GDM1 (cell line): Measurements from ENCODE around the gene SIK3.
"Not testable (repeated sequence)": the region's sequence is repeated elsewhere in the genome, so short reads cannot be mapped to it uniquely, and the experiment has no call there.

Source experiments
- DNase-seq: peaks from one replicate; lab custom pipeline; 2025; lab: John Stamatoyannopoulos, UW

SIK3 gene

GRCh38 chr11:116838321-116839084 lies 259.7 kb downstream of the SIK3 start:
- DNase-seq: no peak

DNA sequence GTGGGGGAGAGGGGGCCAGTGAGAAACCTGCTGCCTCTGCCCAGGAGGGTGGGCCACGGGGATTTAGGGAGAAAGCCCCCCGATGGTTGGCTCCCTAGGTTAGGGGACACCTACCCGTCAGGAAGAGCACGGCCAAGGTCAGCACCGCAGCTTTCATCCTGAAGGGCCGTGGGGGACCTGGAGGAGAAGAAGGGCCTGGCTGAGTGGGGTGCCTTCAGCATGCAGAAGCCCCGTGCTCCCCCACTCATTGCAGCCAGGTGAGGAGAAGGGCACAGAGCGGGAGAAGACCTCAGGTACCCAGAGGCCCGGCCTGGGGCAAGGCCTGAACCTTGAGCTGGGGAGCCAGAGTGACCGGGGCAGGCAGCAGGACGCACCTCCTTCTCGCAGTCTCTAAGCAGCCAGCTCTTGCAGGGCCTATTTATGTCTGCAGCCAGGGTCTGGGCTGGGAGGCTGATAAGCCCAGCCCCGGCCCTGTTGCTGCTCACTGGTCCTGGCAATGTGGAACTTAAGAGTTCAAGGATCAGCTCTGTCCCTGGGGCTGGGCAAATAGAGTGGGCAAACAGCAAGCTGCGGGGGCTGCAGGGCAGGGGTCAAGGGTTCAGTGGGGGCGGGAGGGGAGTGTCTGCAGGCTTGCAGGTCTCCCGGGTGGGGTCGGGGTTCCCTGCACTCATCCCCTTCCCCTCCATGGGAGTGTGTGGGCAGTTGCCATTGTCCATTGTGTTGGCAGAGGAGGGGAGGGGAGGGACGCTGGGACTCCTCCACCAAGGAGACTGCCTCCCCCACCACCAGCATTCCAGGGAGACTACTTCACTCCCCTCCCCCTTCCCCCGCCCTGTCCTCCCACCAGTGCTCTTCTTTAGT lies 260.8 kb downstream of the SIK3 start, which contains the start of gene APOA1:
Gene APOA1 (minus strand): TSS at position 392 of the 861 bp plus-strand sequence. CDS start 235 bp downstream, at position 157.
- DNase-seq: no peak

DNA sequence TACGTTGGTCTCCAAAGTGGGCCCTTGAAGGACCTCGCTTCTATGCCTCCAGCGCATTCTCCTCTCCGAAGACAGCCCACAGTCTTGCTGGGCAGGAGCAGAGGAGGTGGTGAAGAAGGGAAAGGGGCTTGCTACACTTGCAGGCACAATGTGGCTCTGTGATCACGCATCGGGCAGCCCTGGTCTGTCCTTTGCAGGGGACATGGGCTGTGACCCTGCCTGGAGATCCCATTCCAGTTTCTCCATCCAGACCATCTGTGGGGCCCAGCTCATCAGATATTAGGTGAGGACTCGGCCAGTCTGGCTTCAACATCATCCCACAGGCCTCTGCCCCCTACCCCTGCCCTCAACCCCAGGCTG lies 261.6 kb downstream of the SIK3 start:
- DNase-seq: no peak

DNA sequence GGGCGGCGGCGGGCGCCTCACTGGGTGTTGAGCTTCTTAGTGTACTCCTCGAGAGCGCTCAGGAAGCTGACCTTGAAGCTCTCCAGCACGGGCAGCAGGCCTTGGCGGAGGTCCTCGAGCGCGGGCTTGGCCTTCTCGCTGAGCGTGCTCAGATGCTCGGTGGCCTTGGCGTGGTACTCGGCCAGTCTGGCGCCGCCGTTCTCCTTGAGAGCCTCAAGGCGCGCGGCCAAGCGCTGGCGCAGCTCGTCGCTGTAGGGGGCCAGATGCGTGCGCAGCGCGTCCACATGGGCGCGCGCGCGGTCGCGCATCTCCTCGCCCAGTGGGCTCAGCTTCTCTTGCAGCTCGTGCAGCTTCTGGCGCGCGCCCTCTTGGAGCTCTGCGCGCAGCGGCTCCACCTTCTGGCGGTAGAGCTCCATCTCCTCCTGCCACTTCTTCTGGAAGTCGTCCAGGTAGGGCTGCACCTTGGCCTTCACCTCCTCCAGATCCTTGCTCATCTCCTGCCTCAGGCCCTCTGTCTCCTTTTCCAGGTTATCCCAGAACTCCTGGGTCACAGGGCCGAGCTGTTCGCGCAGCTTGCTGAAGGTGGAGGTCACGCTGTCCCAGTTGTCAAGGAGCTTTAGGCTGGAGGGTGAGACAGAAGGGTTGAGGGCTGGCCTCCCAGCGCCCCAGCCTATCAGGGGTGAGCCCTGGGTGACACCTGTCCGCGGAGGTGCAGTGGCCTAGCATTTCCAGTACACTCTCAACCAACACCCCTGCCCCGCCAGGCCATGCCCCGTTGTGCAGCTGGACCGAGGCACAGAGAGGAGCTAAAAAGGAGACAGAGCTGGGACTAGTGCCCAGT lies 262.2 kb downstream of the SIK3 start:
- DNase-seq: peak; percentile 69

DNA sequence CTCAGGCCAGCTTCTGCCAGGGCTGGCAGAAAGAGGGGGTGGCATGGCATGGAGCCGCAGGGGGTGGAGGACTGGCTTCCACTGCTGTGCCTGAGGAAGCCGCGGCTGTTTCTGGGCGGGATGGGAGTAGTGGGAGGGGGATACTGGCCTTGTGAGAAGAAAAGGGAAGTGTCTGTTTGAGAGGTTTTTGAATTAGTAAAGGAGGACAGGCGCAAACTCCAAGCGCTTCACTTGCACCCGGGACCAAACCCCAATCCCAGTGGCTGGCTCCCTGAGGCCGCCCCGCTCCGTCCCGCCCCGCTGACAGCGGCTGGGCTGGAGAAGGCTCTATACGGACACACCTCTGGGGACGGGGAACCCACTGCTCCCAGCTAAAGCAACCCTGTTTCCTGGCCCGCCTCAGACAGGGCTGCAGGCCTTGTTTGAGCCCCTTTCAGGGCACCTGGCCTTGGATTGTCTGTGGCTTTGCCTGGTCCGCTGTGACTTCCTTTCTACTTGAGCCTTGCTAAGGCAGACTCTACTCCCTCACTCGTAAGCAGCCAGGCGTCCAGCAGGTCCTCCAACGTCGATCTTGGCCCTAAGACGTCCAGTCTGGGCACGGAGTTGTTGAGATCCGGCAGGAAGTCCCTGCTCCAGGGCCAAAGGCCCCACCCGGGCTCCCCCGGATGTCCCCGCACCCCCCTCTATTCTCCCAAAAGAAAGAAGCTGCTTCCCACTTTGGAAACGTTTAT lies 263.0 kb downstream of the SIK3 start:
- peak; percentile 67 for DNase-seq

- not testable (repeated sequence) for DNase-seq
These were observed 263.6 kb downstream of the SIK3 start for GRCh38 chr11:116834535-116835041.

DNA sequence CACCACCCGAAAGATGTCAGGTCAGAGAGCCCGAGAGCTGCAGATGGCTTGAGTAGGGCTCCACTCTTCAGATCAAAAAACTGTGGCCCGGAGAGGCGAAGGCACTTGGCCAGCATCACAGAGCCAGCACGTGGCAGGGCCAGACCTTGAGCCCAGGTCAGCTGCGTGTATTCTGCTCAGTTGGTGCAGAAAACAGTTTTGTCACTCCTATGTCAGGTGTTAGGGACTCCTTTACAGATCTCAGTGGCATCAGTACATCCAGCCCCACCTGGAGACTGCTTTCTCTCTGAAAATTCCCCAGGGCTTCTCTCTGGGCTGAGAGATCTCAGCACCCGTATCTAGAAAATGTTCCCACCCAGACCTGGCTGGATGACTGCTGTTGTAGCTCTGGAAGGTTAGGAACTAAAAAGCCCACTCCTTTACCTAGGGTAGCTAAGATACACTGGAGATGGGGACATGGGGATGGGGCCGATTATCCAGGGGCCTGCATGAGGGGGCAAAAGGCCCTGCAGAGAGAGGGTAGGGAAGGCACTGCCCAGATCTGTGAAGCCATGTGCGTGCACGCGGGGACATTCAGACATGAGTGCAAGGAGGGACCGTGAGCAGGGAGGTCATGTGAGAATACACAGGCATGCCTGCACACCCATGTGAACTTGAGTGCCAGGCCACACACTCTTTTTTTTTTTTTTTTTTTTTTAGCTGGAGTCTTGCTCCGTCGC lies 264.3 kb downstream of the SIK3 start:
- DNase-seq: no peak

DNA sequence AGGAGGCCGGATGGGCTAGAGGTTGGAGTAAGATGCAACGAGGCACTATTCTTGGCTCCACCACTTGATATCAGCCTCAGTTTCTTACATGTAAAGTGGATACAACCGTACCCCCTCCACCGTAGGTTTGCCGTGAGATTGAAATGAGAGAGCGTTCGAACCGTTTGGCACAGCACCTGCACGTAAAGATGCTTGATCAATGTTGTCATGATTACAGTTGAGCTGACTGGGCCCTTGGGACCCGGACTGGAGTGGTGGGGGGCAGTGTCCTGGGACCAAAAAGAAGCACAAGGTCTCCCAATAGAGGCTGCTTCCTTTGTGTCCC lies 264.8 kb downstream of the SIK3 start:
- no peak for DNase-seq

- no peak for DNase-seq
These were observed 265.6 kb downstream of the SIK3 start for GRCh38 chr11:116832350-116833290.

GRCh38 chr11:116831790-116832349 lies 266.4 kb downstream of the SIK3 start:
- no peak for DNase-seq

GRCh38 chr11:116830184-116830912 lies 267.9 kb downstream of the SIK3 start:
- DNase-seq: no peak

DNA sequence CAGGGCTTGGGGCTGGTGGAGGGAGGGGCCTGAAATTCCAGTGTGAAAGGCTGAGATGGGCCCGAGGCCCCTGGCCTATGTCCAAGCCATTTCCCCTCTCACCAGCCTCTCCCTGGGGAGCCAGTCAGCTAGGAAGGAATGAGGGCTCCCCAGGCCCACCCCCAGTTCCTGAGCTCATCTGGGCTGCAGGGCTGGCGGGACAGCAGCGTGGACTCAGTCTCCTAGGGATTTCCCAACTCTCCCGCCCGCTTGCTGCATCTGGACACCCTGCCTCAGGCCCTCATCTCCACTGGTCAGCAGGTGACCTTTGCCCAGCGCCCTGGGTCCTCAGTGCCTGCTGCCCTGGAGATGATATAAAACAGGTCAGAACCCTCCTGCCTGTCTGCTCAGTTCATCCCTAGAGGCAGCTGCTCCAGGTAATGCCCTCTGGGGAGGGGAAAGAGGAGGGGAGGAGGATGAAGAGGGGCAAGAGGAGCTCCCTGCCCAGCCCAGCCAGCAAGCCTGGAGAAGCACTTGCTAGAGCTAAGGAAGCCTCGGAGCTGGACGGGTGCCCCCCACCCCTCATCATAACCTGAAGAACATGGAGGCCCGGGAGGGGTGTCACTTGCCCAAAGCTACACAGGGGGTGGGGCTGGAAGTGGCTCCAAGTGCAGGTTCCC lies 268.6 kb downstream of the SIK3 start, which contains the start of gene APOC3:
Gene APOC3 (plus strand): TSS at position 383 of the 659 bp plus-strand sequence. CDS start 676 bp downstream, outside the sequence.
- DNase-seq: no peak

DNA sequence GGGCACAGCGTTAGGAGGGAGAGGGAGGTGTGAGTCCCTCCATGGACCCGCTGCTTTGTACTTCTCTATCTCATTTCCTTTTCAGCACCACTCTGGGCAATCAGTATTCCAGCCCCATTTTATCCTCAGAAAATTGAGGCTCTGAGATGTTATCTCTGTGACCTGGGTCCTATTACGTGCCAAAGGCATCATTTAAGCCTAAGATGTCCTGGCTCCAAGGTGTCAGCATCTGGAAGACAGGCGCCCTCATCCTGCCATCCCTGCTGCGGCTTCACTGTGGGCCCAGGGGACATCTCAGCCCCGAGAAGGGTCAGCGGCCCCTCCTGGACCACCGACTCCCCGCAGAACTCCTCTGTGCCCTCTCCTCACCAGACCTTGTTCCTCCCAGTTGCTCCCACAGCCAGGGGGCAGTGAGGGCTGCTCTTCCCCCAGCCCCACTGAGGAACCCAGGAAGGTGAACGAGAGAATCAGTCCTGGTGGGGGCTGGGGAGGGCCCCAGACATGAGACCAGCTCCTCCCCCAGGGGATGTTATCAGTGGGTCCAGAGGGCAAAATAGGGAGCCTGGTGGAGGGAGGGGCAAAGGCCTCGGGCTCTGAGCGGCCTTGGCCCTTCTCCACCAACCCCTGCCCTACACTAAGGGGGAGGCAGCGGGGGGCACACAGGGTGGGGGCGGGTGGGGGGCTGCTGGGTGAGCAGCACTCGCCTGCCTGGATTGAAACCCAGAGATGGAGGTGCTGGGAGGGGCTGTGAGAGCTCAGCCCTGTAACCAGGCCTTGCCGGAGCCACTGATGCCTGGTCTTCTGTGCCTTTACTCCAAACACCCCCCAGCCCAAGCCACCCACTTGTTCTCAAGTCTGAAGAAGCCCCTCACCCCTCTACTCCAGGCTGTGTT lies 269.4 kb downstream of the SIK3 start:
- DNase-seq: no peak

DNA sequence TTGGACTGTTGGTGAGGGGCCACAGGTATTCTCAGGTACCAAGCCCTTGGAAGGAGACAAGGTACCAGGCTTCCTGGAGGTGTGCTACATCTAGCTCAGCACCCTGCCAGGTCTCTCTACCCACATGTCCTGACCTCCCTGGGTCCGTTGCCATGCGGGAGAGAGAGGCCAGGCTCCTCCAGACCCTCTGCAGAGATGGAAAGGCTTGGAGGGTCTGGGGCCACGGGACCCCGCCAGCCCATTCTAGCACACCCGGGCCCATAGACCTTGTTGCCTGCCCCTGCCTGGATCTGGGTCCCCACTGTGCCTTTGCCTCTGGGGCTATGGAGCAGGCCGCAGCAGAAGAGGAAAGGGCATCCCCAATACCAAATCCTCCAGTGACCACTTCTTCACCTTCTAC lies 270.8 kb downstream of the SIK3 start:
- DNase-seq: no peak

- no peak for DNase-seq
These were observed 271.3 kb downstream of the SIK3 start for GRCh38 chr11:116826751-116827431.
